ENCODE results near the gene CPNE1. TPM values are rescaled to one million over a fixed set of nuclear protein-coding genes. Genes with fewer than 3 reads are reported as not detected.

CPNE1 gene
- total RNA-seq, 1 experiment from 2014 or later: 194 TPM

GRCh38 chr20:35579196-35579595 lies 85.5 kb downstream of the CPNE1 start:
- ChIA-PET CTCF (interaction anchor here (0.8 kb wide), 2 partner anchors 9 to 116 kb away, joined by 3 read pairs; no protein-coding TSS in a partner anchor), POLR2A (interaction anchor here (0.6 to 1.9 kb wide), 2 partner anchors 73 to 84 kb away, joined by 3 to 4 read pairs; no protein-coding TSS in a partner anchor)
- no peak for TF ChIP-seq CTCF (IDR thresholded peaks at IDR 0.05; ENCODE audit: unreplicated experiment)
- DNase-seq (ENCODE audit: unreplicated experiment): no peak
- no TSS peak for BruUV-seq (replicated peaks)
- no peaks in the 10 kb centered on the region for H3K9me3 Mint-ChIP-seq (ENCODE audit: unreplicated experiment)
- no peak overlapping the region for H3K27ac Mint-ChIP-seq (ENCODE audit: low read depth, unreplicated experiment)
- H3K36me3 Mint-ChIP-seq (ENCODE audit: insufficient read depth, unreplicated experiment): no peaks in the 10 kb centered on the region
- intact Hi-C loops (cut with micrococcal nuclease): no loop called here
- H3K4me1 Mint-ChIP-seq (ENCODE audit: insufficient read depth, unreplicated experiment): no peaks in the 10 kb centered on the region
- no peak overlapping the region for H3K4me3 Mint-ChIP-seq (ENCODE audit: unreplicated experiment)
- no peaks in the 10 kb centered on the region for H3K27me3 Mint-ChIP-seq (ENCODE audit: insufficient read depth, unreplicated experiment)

- H3K9me3 Mint-ChIP-seq (ENCODE audit: unreplicated experiment): no peaks in the 10 kb centered on the region
Measured at GRCh38 chr20:35578469-35578868, 86.2 kb downstream of the CPNE1 start.

GRCh38 chr20:35576816-35577215 lies 87.9 kb downstream of the CPNE1 start:
- BruUV-seq (replicated peaks): no TSS peak
- intact Hi-C loops (cut with micrococcal nuclease): no loop called here
- no peak overlapping the region for H3K27ac Mint-ChIP-seq (ENCODE audit: low read depth, unreplicated experiment)
- DNase-seq (ENCODE audit: unreplicated experiment): no peak
- no peaks in the 10 kb centered on the region for H3K4me1 Mint-ChIP-seq (ENCODE audit: insufficient read depth, unreplicated experiment)
- H3K4me3 Mint-ChIP-seq (ENCODE audit: unreplicated experiment): no peak overlapping the region
- POLR2A ChIA-PET: interaction anchor here (0.6 to 0.7 kb wide), 2 partner anchors 8 to 270 kb away, joined by 3 read pairs; no protein-coding TSS in a partner anchor
- H3K27me3 Mint-ChIP-seq (ENCODE audit: insufficient read depth, unreplicated experiment): no peaks in the 10 kb centered on the region
- peaks cover 8% of the 10 kb centered on the region for H3K9me3 Mint-ChIP-seq (ENCODE audit: unreplicated experiment)
- no peaks in the 10 kb centered on the region for H3K36me3 Mint-ChIP-seq (ENCODE audit: insufficient read depth, unreplicated experiment)
- CTCF ChIA-PET: interaction anchor here (0.7 kb wide), 1 partner anchor 482 kb away, joined by 3 read pairs; no protein-coding TSS in a partner anchor
- no peak for TF ChIP-seq CTCF (IDR thresholded peaks at IDR 0.05; ENCODE audit: unreplicated experiment)

More at GRCh38 chr20:35578469-35578868, 86.2 kb downstream of the CPNE1 start:
- no peak for TF ChIP-seq CTCF (IDR thresholded peaks at IDR 0.05; ENCODE audit: unreplicated experiment)
- Mint-ChIP-seq H3K4me3 (ENCODE audit: unreplicated experiment) (no peak overlapping the region), H3K4me1 (ENCODE audit: insufficient read depth, unreplicated experiment) (no peaks in the 10 kb centered on the region), H3K27ac (ENCODE audit: low read depth, unreplicated experiment) (no peak overlapping the region), H3K27me3 (ENCODE audit: insufficient read depth, unreplicated experiment) (no peaks in the 10 kb centered on the region), H3K36me3 (ENCODE audit: insufficient read depth, unreplicated experiment) (no peaks in the 10 kb centered on the region)
- no TSS peak for BruUV-seq (replicated peaks)
- intact Hi-C loops (cut with micrococcal nuclease): no loop called here
- POLR2A ChIA-PET: interaction anchor here (0.6 to 1.9 kb wide), 2 partner anchors 28 to 85 kb away, joined by 3 to 4 read pairs; no protein-coding TSS in a partner anchor
- CTCF ChIA-PET: interaction anchor here (0.6 kb wide), 1 partner anchor 462 kb away, joined by 4 read pairs; no protein-coding TSS in a partner anchor
- no peak for DNase-seq (ENCODE audit: unreplicated experiment)

Other genes starting within 250 kb of the CPNE1 start
- not detected in 2 replicates for gene GDF5, start 226.7 kb downstream of the CPNE1 start, total RNA-seq (2022)
- 41.0 and 44.0 TPM in 2 replicates for gene CEP250, start 209.3 kb downstream of the CPNE1 start, total RNA-seq (2022)
- not detected in 2 replicates for gene C20orf173, start 135.2 kb downstream of the CPNE1 start, total RNA-seq (2022)
- gene ERGIC3, start 122.8 kb downstream of the CPNE1 start, total RNA-seq (2022): 222 and 260 TPM in 2 replicates
- 0.96 and 1.6 TPM in 2 replicates for gene SPAG4, start 49.1 kb downstream of the CPNE1 start, total RNA-seq (2022)
- gene RBM12, start within 50 bp of the CPNE1 start, total RNA-seq (2022): 60.1 and 64.3 TPM in 2 replicates
- 27.6 and 28.6 TPM in 2 replicates for gene NFS1, start 34.5 kb upstream of the CPNE1 start, total RNA-seq (2022)
- gene ROMO1, start 34.5 kb upstream of the CPNE1 start, total RNA-seq (2022): 173 and 192 TPM in 2 replicates
- 380 and 438 TPM in 2 replicates for gene RBM39, start 77.4 kb upstream of the CPNE1 start, total RNA-seq (2022)
- gene PHF20, start 107.1 kb upstream of the CPNE1 start, total RNA-seq (2022): 64.2 and 74.7 TPM in 2 replicates

Measured in MCF 10A (cell line).